Gastrocnemius medialis (tissue), 4 donors: ENCODE measurements around the gene MMP15.

ENCODE experiments used
- POLR2A ChIP-seq, 2 donors: fragments of 450-650 bp; IDR thresholded peaks; one replicate each; pipeline ENCODE4 v1.6.1; 2017; ENCODE audit warnings: antibody characterized with exemption in 2 of 2, mild to moderate bottlenecking in 2 of 2, moderate library complexity in 2 of 2
- TF ChIP-seq, protein P1 (sequence below), 5 experiments: fragments of 450-650 bp in 3 of 5; fragments of 200-600 bp in 2 of 5; sonication (generic) in 2 of 5; IDR thresholded peaks in 4 of 5; conservative IDR thresholded peaks in 1 of 5; 1 replicate in 4 of 5; 2 replicates in 1 of 5; pipeline ENCODE4 v1.5.1; 2016 to 2019; ENCODE audit warnings: antibody characterized with exemption in 5 of 5, mild to moderate bottlenecking in 3 of 5, moderate library complexity in 3 of 5

DNA sequence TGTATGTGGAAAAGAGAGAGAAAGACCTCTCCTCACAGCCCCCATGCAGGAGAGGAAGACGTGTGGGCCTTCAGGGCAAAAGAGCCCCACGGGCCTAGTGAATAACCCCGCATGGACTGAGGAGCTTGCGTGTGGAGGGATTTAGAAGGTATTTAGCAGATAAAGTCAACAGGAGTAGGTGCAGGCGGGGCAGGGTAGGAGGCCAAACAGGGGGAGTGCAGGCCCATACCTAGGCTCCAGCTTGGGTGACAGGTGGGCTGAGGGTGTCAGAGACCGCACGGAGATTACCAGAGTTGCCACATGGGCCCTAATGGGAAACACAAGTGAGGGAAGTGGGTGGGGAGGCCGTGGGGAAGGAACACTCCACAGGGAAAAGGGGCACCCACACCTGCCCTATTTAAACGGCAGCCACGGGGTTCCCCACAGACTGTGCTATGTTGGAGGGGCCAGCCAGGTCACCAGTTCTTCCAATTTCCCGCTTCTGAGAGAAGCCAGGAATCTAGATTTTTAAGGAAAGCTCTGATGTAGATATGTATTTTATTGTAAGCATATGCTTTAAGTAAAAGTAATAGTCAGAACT lies 46.5 kb upstream of the MMP15 start:
- TF ChIP-seq, protein P1, sequence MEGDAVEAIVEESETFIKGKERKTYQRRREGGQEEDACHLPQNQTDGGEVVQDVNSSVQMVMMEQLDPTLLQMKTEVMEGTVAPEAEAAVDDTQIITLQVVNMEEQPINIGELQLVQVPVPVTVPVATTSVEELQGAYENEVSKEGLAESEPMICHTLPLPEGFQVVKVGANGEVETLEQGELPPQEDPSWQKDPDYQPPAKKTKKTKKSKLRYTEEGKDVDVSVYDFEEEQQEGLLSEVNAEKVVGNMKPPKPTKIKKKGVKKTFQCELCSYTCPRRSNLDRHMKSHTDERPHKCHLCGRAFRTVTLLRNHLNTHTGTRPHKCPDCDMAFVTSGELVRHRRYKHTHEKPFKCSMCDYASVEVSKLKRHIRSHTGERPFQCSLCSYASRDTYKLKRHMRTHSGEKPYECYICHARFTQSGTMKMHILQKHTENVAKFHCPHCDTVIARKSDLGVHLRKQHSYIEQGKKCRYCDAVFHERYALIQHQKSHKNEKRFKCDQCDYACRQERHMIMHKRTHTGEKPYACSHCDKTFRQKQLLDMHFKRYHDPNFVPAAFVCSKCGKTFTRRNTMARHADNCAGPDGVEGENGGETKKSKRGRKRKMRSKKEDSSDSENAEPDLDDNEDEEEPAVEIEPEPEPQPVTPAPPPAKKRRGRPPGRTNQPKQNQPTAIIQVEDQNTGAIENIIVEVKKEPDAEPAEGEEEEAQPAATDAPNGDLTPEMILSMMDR (IDR thresholded peaks at IDR 0.05 in 4 of 5, conservative IDR thresholded peaks at IDR 0.05 in 1 of 5) = no peak
- no peak for TF ChIP-seq POLR2A (IDR thresholded peaks at IDR 0.05)
